GM23338 (cell line): ENCODE results near the gene COA6. TPM values are rescaled to one million over a fixed set of nuclear protein-coding genes. Genes with fewer than 3 reads are reported as not detected.

Experiments used
- ATAC-seq: fragments of 200-7000 bp; cut with Tn5 transposase; 3 replicates; pipeline ENCODE4 v1.9.1; 2020
- DNase-seq: peaks from one replicate; pipeline ENCODE4 v3.0.0-alpha.2; 2015; ENCODE audit warnings: low spot score
- H2AFZ ChIP-seq: fragments of 200-600 bp; sonication (generic); 2 replicates; pipeline ENCODE4 v1.8.0; 2016; ENCODE audit warnings: antibody characterized with exemption, mild to moderate bottlenecking, moderate library complexity
- H3F3A ChIP-seq: fragments of 200-600 bp; sonication (generic); replicated peaks from 2 replicates; pipeline ENCODE4 v1.8.0; 2017; ENCODE audit warnings: antibody characterized with exemption, mixed run types, low read depth
- H3K27ac ChIP-seq: fragments of 200-600 bp; sonication (generic); 2 replicates; pipeline ENCODE4 v1.6.1; 2016; ENCODE audit warnings: low read depth
- H3K27me3 ChIP-seq: fragments of 200-600 bp; sonication (generic); 2 replicates; pipeline ENCODE4 v1.8.0; 2016; ENCODE audit warnings: mild to moderate bottlenecking, mixed run types, moderate library complexity; ENCODE audit not compliant: insufficient read depth
- H3K36me3 ChIP-seq: fragments of 200-600 bp; sonication (generic); 2 replicates; pipeline ENCODE4 v1.8.0; 2016; ENCODE audit warnings: mild to moderate bottlenecking; ENCODE audit not compliant: insufficient read depth
- H3K4me1 ChIP-seq: fragments of 200-600 bp; sonication (generic); 2 replicates; pipeline ENCODE4 v1.8.0; 2016; ENCODE audit warnings: mild to moderate bottlenecking, moderate library complexity; ENCODE audit not compliant: insufficient read depth
- H3K4me2 ChIP-seq: fragments of 200-600 bp; sonication (generic); 2 replicates; pipeline ENCODE4 v1.7.1; 2017; ENCODE audit warnings: mixed run types
- H3K4me3 ChIP-seq: fragments of 200-600 bp; sonication (generic); 2 replicates; pipeline ENCODE4 v1.6.1; 2016; ENCODE audit warnings: mixed run types
- H3K79me2 ChIP-seq: fragments of 200-600 bp; sonication (generic); replicated peaks from 2 replicates; pipeline ENCODE4 v1.8.0; 2017; ENCODE audit warnings: mild to moderate bottlenecking; ENCODE audit not compliant: insufficient read depth
- H3K9me2 ChIP-seq: fragments of 200-600 bp; sonication (generic); 2 replicates; pipeline ENCODE4 v1.8.0; 2017; ENCODE audit not compliant: insufficient read depth
- H4K20me1 ChIP-seq: fragments of 200-600 bp; sonication (generic); replicated peaks from 2 replicates; pipeline ENCODE4 v1.8.0; 2017; ENCODE audit warnings: mild to moderate bottlenecking; ENCODE audit not compliant: insufficient read depth
- H3K27ac Mint-ChIP-seq: 2 replicates; pipeline ENCODE4 v1.8.0; 2020; ENCODE audit warnings: inconsistent platforms, mild to moderate bottlenecking, moderate library complexity, mixed read lengths
- H3K27me3 Mint-ChIP-seq: 3 replicates; pipeline ENCODE4 v1.8.0; 2022; ENCODE audit warnings: low read depth, mild to moderate bottlenecking, moderate library complexity, mixed read lengths, inconsistent platforms; ENCODE audit not compliant: insufficient read depth, poor library complexity
- H3K36me3 Mint-ChIP-seq: 3 replicates; pipeline ENCODE4 v1.8.0; 2021; ENCODE audit warnings: low read depth, mild to moderate bottlenecking, inconsistent platforms, moderate library complexity, mixed read lengths
- H3K4me1 Mint-ChIP-seq: 3 replicates; pipeline ENCODE4 v1.8.0; 2020; ENCODE audit warnings: mild to moderate bottlenecking, inconsistent platforms, mixed read lengths
- H3K4me3 Mint-ChIP-seq: 3 replicates; pipeline ENCODE4 v1.8.0; 2021; ENCODE audit warnings: moderate library complexity, mild to moderate bottlenecking, inconsistent platforms, mixed read lengths
- H3K9me3 Mint-ChIP-seq: 3 replicates; pipeline ENCODE4 v1.8.0; 2020; ENCODE audit warnings: moderate library complexity, mild to moderate bottlenecking, inconsistent platforms, mixed read lengths
- CREB1 ChIP-seq: fragments of 250-450 bp; sonication (Bioruptor Pico); IDR thresholded peaks from 2 replicates; pipeline ENCODE4 v1.5.0; 2020; ENCODE audit warnings: low read depth, mild to moderate bottlenecking, moderate library complexity
- ETS1 ChIP-seq: IDR thresholded peaks from 2 replicates; pipeline ENCODE4 v1.6.1; 2016; ENCODE audit warnings: antibody characterized with exemption
- EZH2 ChIP-seq: fragments of 200-600 bp; sonication (generic); IDR thresholded peaks from one replicate; pipeline ENCODE4 v1.8.0; 2017; ENCODE audit warnings: antibody characterized with exemption, mild to moderate bottlenecking, low read depth; ENCODE audit not compliant: unreplicated experiment
- EZH2phosphoT487 ChIP-seq: fragments of 200-600 bp; sonication (generic); IDR thresholded peaks from one replicate; pipeline ENCODE4 v1.8.1; 2018; ENCODE audit warnings: antibody characterized with exemption; ENCODE audit not compliant: unreplicated experiment
- JUNB ChIP-seq: IDR thresholded peaks from one replicate; pipeline ENCODE4 v1.6.1; 2016; ENCODE audit warnings: antibody characterized with exemption; ENCODE audit not compliant: unreplicated experiment
- NANOG ChIP-seq: IDR thresholded peaks from 2 replicates; pipeline ENCODE4 v1.6.1; 2016; ENCODE audit warnings: antibody characterized with exemption, borderline replicate concordance
- POLR2AphosphoS5 ChIP-seq: IDR thresholded peaks from 2 replicates; pipeline ENCODE4 v1.6.1; 2016; ENCODE audit warnings: antibody characterized with exemption, low read depth
- REST ChIP-seq: IDR thresholded peaks from one replicate; pipeline ENCODE4 v1.6.1; 2018; ENCODE audit warnings: antibody characterized with exemption; ENCODE audit not compliant: unreplicated experiment
- STAT1 ChIP-seq: IDR thresholded peaks from one replicate; pipeline ENCODE4 v1.6.1; 2016; ENCODE audit warnings: antibody characterized with exemption; ENCODE audit not compliant: unreplicated experiment
- ZNF114 ChIP-seq: fragments of 250-450 bp; sonication (Bioruptor Pico); IDR thresholded peaks from 2 replicates; pipeline ENCODE4 v1.5.0; 2020; ENCODE audit warnings: mild to moderate bottlenecking, moderate library complexity
- ZNF331 ChIP-seq: fragments of 250-450 bp; sonication (Bioruptor Pico); IDR thresholded peaks from 2 replicates; pipeline ENCODE4 v1.5.0; 2020; ENCODE audit warnings: low read depth, mild to moderate bottlenecking, moderate library complexity
- polyA plus RNA-seq: library from polyadenylated mRNA; unstranded; fragments of >200 nt; fragmentation: Nextera tagmentation; extraction: Ambion mirVana; gene quantifications from 2 replicates; pipeline ENCODE4 v1.2.1, GENCODE V29; 2016
- total RNA-seq: library from RNA; depleted of rRNA; stranded (reverse); fragments of >200 nt; shearing (Covaris generic); gene quantifications from 2 replicates; pipeline ENCODE4 v1.2.3, GENCODE V29; 2014
- TF ChIP-seq, protein P1 (sequence below): fragments of 250-450 bp; sonication (Bioruptor Pico); IDR thresholded peaks from 2 replicates; pipeline ENCODE4 v1.5.0; 2020; ENCODE audit warnings: mild to moderate bottlenecking, moderate library complexity
- TF ChIP-seq, protein P2 (sequence below), 2 experiments: fragments of 200-600 bp in 1 of 2; sonication (generic) in 1 of 2; conservative IDR thresholded peaks; 2 replicates each; pipeline versions ENCODE4 v1.5.1 to v1.6.1; 2016 to 2017; ENCODE audit warnings: antibody characterized with exemption in 2 of 2, low read depth in 2 of 2, mild to moderate bottlenecking in 2 of 2, moderate library complexity in 1 of 2

Gene COA6
- total and polyA plus RNA-seq, 2 experiments from 2014 or later, result 20.7 to 156 TPM

DNA sequence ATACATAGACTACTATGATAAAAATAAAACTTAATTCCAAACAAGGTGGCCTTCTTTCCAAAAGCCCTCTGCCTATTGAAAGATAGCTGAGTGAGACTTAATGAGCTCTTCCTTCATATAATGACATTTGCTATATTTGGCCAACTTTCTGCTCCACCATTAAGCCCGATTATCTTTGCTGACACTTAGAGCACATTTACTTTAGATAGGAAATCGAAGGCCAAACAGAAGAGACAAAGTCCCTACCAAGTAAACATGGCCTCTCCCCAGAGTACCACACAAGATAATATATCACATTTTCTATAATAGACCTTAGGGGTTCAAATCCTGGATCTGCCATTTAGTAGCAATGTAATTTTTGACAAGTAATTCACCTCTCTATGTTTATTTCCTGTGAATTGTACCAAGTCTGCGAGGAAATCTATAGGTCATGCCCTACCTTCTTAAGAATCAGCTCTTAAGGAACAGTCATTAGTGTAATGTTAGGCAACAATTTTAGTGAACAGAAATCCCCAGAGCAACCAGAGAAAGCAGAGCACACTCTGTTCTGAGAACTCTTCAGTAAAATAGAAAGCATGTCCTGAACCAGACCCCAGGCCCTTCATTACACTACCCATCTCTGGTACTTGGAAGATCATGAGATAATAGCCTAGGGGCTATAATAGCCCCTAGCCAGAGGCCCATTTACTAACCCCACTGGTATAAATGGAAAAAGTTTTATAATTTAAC, 17.3 kb upstream of the COA6 start:
- no peak overlapping the region for H3K27ac Mint-ChIP-seq
- H3K4me1 Mint-ChIP-seq, result no peaks in the 10 kb centered on the region
- H4K20me1 ChIP-seq, result no peaks in the 10 kb centered on the region
- peak overlapping the region; percentile 25; the same call in 1 of the 2 replicates for H2AFZ ChIP-seq
- H3K4me3 Mint-ChIP-seq, result 0 out of 3 replicates have a peak overlapping the region, but pooled peaks have one; percentile 83
- no peaks in the 10 kb centered on the region for H3K36me3 Mint-ChIP-seq
- DNase-seq (no peak), ATAC-seq (no peak)
- no peak overlapping the region for H3K4me2 ChIP-seq
- no peak overlapping the region for H3K27ac ChIP-seq
- no peaks in the 10 kb centered on the region for H3K79me2 ChIP-seq
- no peak overlapping the region for H3K4me3 ChIP-seq
- H3F3A ChIP-seq, result no peaks in the 10 kb centered on the region
- no peaks in the 10 kb centered on the region for H3K36me3 ChIP-seq
- H3K27me3 ChIP-seq, result no peaks in the 10 kb centered on the region
- H3K4me1 ChIP-seq, result no peaks in the 10 kb centered on the region
- no peaks in the 10 kb centered on the region for H3K9me3 Mint-ChIP-seq
- no peaks in the 10 kb centered on the region for H3K27me3 Mint-ChIP-seq
- peaks cover 9% of the 10 kb centered on the region; the same call in 1 of the 2 replicates for H3K9me2 ChIP-seq
- TF ChIP-seq EZH2phosphoT487, result no peak
- TF ChIP-seq, protein P1, sequence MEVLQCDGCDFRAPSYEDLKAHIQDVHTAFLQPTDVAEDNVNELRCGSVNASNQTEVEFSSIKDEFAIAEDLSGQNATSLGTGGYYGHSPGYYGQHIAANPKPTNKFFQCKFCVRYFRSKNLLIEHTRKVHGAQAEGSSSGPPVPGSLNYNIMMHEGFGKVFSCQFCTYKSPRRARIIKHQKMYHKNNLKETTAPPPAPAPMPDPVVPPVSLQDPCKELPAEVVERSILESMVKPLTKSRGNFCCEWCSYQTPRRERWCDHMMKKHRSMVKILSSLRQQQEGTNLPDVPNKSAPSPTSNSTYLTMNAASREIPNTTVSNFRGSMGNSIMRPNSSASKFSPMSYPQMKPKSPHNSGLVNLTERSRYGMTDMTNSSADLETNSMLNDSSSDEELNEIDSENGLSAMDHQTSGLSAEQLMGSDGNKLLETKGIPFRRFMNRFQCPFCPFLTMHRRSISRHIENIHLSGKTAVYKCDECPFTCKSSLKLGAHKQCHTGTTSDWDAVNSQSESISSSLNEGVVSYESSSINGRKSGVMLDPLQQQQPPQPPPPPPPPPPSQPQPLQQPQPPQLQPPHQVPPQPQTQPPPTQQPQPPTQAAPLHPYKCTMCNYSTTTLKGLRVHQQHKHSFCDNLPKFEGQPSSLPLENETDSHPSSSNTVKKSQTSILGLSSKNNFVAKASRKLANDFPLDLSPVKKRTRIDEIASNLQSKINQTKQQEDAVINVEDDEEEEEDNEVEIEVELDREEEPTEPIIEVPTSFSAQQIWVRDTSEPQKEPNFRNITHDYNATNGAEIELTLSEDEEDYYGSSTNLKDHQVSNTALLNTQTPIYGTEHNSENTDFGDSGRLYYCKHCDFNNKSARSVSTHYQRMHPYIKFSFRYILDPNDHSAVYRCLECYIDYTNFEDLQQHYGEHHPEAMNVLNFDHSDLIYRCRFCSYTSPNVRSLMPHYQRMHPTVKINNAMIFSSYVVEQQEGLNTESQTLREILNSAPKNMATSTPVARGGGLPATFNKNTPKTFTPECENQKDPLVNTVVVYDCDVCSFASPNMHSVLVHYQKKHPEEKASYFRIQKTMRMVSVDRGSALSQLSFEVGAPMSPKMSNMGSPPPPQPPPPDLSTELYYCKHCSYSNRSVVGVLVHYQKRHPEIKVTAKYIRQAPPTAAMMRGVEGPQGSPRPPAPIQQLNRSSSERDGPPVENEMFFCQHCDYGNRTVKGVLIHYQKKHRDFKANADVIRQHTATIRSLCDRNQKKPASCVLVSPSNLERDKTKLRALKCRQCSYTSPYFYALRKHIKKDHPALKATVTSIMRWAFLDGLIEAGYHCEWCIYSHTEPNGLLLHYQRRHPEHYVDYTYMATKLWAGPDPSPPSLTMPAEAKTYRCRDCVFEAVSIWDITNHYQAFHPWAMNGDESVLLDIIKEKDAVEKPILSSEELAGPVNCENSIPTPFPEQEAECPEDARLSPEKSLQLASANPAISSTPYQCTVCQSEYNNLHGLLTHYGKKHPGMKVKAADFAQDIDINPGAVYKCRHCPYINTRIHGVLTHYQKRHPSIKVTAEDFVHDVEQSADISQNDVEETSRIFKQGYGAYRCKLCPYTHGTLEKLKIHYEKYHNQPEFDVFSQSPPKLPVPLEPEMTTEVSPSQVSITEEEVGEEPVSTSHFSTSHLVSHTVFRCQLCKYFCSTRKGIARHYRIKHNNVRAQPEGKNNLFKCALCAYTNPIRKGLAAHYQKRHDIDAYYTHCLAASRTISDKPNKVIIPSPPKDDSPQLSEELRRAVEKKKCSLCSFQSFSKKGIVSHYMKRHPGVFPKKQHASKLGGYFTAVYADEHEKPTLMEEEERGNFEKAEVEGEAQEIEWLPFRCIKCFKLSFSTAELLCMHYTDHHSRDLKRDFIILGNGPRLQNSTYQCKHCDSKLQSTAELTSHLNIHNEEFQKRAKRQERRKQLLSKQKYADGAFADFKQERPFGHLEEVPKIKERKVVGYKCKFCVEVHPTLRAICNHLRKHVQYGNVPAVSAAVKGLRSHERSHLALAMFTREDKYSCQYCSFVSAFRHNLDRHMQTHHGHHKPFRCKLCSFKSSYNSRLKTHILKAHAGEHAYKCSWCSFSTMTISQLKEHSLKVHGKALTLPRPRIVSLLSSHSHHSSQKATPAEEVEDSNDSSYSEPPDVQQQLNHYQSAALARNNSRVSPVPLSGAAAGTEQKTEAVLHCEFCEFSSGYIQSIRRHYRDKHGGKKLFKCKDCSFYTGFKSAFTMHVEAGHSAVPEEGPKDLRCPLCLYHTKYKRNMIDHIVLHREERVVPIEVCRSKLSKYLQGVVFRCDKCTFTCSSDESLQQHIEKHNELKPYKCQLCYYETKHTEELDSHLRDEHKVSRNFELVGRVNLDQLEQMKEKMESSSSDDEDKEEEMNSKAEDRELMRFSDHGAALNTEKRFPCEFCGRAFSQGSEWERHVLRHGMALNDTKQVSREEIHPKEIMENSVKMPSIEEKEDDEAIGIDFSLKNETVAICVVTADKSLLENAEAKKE (CRISPR knock-in tag), result no peak
- TF ChIP-seq ZNF331 (CRISPR knock-in tag), result no peak
- no peak for TF ChIP-seq CREB1 (CRISPR knock-in tag)
- TF ChIP-seq ZNF114, result no peak
- TF ChIP-seq EZH2, result no peak
- no peak for TF ChIP-seq JUNB
- TF ChIP-seq POLR2AphosphoS5, result no peak
- no peak for TF ChIP-seq STAT1
- TF ChIP-seq NANOG, result no peak
- no peak for TF ChIP-seq ETS1
- TF ChIP-seq, protein P2, sequence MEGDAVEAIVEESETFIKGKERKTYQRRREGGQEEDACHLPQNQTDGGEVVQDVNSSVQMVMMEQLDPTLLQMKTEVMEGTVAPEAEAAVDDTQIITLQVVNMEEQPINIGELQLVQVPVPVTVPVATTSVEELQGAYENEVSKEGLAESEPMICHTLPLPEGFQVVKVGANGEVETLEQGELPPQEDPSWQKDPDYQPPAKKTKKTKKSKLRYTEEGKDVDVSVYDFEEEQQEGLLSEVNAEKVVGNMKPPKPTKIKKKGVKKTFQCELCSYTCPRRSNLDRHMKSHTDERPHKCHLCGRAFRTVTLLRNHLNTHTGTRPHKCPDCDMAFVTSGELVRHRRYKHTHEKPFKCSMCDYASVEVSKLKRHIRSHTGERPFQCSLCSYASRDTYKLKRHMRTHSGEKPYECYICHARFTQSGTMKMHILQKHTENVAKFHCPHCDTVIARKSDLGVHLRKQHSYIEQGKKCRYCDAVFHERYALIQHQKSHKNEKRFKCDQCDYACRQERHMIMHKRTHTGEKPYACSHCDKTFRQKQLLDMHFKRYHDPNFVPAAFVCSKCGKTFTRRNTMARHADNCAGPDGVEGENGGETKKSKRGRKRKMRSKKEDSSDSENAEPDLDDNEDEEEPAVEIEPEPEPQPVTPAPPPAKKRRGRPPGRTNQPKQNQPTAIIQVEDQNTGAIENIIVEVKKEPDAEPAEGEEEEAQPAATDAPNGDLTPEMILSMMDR (conservative IDR thresholded peaks at IDR 0.05; ENCODE audit: low read depth in 2 of 2), result no peak
- TF ChIP-seq REST, result no peak
